G401.6 (cell line): ENCODE measurements around the gene CEACAM1.
"Not testable (repeated sequence)": the region's sequence is repeated elsewhere in the genome, so short reads cannot be mapped to it uniquely, and the experiment has no call there.

ENCODE experiments used
- FAIRE-seq: peaks from 2 replicates; lab custom pipeline; 2012; peaks lifted over from hg19 to GRCh38; lab: Jason Lieb, UNC

Gene CEACAM1

GRCh38 chr19:42528354-42529247 lies at the start of gene CEACAM1:
TSS of gene CEACAM1 (minus strand) at chr19:42528481. CDS start at chr19:42528374, 107 bp downstream.
- FAIRE-seq, result no peak

GRCh38 chr19:42577016-42577415 lies 48.7 kb upstream of the CEACAM1 start:
- FAIRE-seq, result no peak

- no peak for FAIRE-seq
These were observed 48.0 kb upstream of the CEACAM1 start for GRCh38 chr19:42576241-42576640.

GRCh38 chr19:42573642-42574041 lies 45.4 kb upstream of the CEACAM1 start:
- FAIRE-seq, result no peak

GRCh38 chr19:42571116-42571515 lies 42.8 kb upstream of the CEACAM1 start:
- peak; percentile 60 for FAIRE-seq

GRCh38 chr19:42569193-42569592 lies 40.9 kb upstream of the CEACAM1 start:
- no peak for FAIRE-seq

GRCh38 chr19:42568006-42568405 lies 39.7 kb upstream of the CEACAM1 start:
- no peak for FAIRE-seq

- no peak for FAIRE-seq
These were observed 39.3 kb upstream of the CEACAM1 start for GRCh38 chr19:42567567-42567966.

- peak; percentile 96 for FAIRE-seq
These were observed 35.3 kb upstream of the CEACAM1 start for GRCh38 chr19:42563352-42564210.

GRCh38 chr19:42561512-42561911 lies 33.2 kb upstream of the CEACAM1 start:
- FAIRE-seq, result no peak

GRCh38 chr19:42560731-42561130 lies 32.5 kb upstream of the CEACAM1 start:
- no peak for FAIRE-seq

GRCh38 chr19:42558450-42559150 lies 30.3 kb upstream of the CEACAM1 start:
- FAIRE-seq, result no peak

GRCh38 chr19:42557386-42557871 lies 29.1 kb upstream of the CEACAM1 start:
- FAIRE-seq, result not testable (repeated sequence)

GRCh38 chr19:42555801-42556200 lies 27.5 kb upstream of the CEACAM1 start:
- FAIRE-seq, result no peak

- FAIRE-seq, result no peak
These were observed 27.0 kb upstream of the CEACAM1 start for GRCh38 chr19:42555317-42555716.

- no peak for FAIRE-seq
These were observed 25.8 kb upstream of the CEACAM1 start for GRCh38 chr19:42554046-42554575.

- no peak for FAIRE-seq
These were observed 25.2 kb upstream of the CEACAM1 start for GRCh38 chr19:42553292-42554045.

GRCh38 chr19:42552086-42553065 lies 24.1 kb upstream of the CEACAM1 start:
- FAIRE-seq, result no peak

GRCh38 chr19:42550521-42550920 lies 22.2 kb upstream of the CEACAM1 start:
- FAIRE-seq, result not testable (repeated sequence)

GRCh38 chr19:42549067-42549466 lies 20.8 kb upstream of the CEACAM1 start:
- not testable (repeated sequence) for FAIRE-seq
